ENCODE data around the gene AP3D1. TPM values are rescaled to one million over a fixed set of nuclear protein-coding genes. Genes with fewer than 3 reads are reported as not detected.
A peak's percentile ranks its signal among the peaks of the same experiment; 100 is the strongest.
"Not testable (repeated sequence)": the region's sequence is repeated elsewhere in the genome, so short reads cannot be mapped to it uniquely, and the experiment has no call there.

Gene AP3D1
- total and polyA plus RNA-seq, 4 donors, result 21.7 to 79.8 (median 59.6) TPM

- Histone ChIP-seq H3K36me3 (ENCODE audit: control insufficient read depth in 4 of 4, insufficient read depth in 3 of 4, low read depth in 1 of 4, low read length in 3 of 4) (peaks cover 12 to 40% (median 18%) of the 10 kb centered on the region in 4 donors), H3K4me1 (ENCODE audit: control insufficient read depth in 4 of 4, insufficient read depth in 4 of 4, low read length in 3 of 4) (peaks cover 0 to 19% (median 12%) of the 10 kb centered on the region in 4 donors), H3K27me3 (ENCODE audit: control insufficient read depth in 4 of 4, insufficient read depth in 4 of 4, low read length in 3 of 4) (no peaks in the 10 kb centered on the region), H3K9me3 (ENCODE audit: control insufficient read depth in 4 of 4, low read length in 3 of 4) (no peaks in the 10 kb centered on the region), H3K27ac (ENCODE audit: low read depth in 1 of 2, low read length in 2 of 2) (peak overlapping the region; percentile 79 to 93), H3K4me3 (ENCODE audit: low read depth in 1 of 3, low read length in 3 of 3) (no peak overlapping the region), H3K9ac (ENCODE audit: low read depth in 1 of 2, low read length in 2 of 2) (no peak overlapping the region)
- TF ChIP-seq RAD21 (IDR thresholded peaks at IDR 0.05) (no peak), RXRA (IDR thresholded peaks at IDR 0.05) (peak in 1 of 2 donors; percentile 66), MAX (IDR thresholded peaks at IDR 0.05) (no peak), SP1 (IDR thresholded peaks at IDR 0.05) (peak; percentile 14), GABPA (IDR thresholded peaks at IDR 0.05 in 1 of 2, conservative IDR thresholded peaks at IDR 0.05 in 1 of 2) (peak in 1 of 2 donors; percentile 55), HNF4G (IDR thresholded peaks at IDR 0.05) (no peak), HNF4A (conservative IDR thresholded peaks at IDR 0.05) (peak in 1 of 2 donors; percentile 59)
- no peak for DNase-seq (ENCODE audit: low spot score)
- WGBS, result 79% methylated on average over 50 of the region's 50 CpGs
Measured at GRCh38 chr19:2135474-2136402, 15.6 kb downstream of the AP3D1 start.

- Histone ChIP-seq H3K9ac (ENCODE audit: low read depth in 1 of 2, low read length in 2 of 2) (no peak overlapping the region), H3K27me3 (ENCODE audit: control insufficient read depth in 4 of 4, insufficient read depth in 4 of 4, low read length in 3 of 4) (no peaks in the 10 kb centered on the region), H3K9me3 (ENCODE audit: control insufficient read depth in 4 of 4, low read length in 3 of 4) (no peaks in the 10 kb centered on the region), H3K36me3 (ENCODE audit: control insufficient read depth in 4 of 4, insufficient read depth in 3 of 4, low read depth in 1 of 4, low read length in 3 of 4) (peaks cover 18 to 48% (median 27%) of the 10 kb centered on the region in 4 donors), H3K4me3 (ENCODE audit: low read depth in 1 of 3, low read length in 3 of 3) (no peak overlapping the region), H3K27ac (ENCODE audit: low read depth in 1 of 2, low read length in 2 of 2) (peak overlapping the region; percentile 63 to 74), H3K4me1 (ENCODE audit: control insufficient read depth in 4 of 4, insufficient read depth in 4 of 4, low read length in 3 of 4) (peaks cover 0 to 19% (median 12%) of the 10 kb centered on the region in 4 donors)
- no peak for DNase-seq (ENCODE audit: low spot score)
- 52% methylated on average over 19 of the region's 19 CpGs for WGBS
- TF ChIP-seq FOXA1 (IDR thresholded peaks at IDR 0.05) (no peak), ZBTB33 (IDR thresholded peaks at IDR 0.05) (no peak), HNF4A (conservative IDR thresholded peaks at IDR 0.05) (peak; percentile 79), YY1 (IDR thresholded peaks at IDR 0.05) (no peak), RXRA (IDR thresholded peaks at IDR 0.05) (peak; percentile 87 to 93), HNF4G (IDR thresholded peaks at IDR 0.05) (peak; percentile 14), SP1 (IDR thresholded peaks at IDR 0.05) (peak; percentile 67), RAD21 (IDR thresholded peaks at IDR 0.05) (peak in 1 of 2 donors; percentile 27), ATF3 (IDR thresholded peaks at IDR 0.05) (no peak)
Measured at GRCh38 chr19:2132731-2133490, 18.5 kb downstream of the AP3D1 start.

- Histone ChIP-seq H3K27me3 (ENCODE audit: control insufficient read depth in 4 of 4, insufficient read depth in 4 of 4, low read length in 3 of 4) (no peaks in the 10 kb centered on the region), H3K9me3 (ENCODE audit: control insufficient read depth in 4 of 4, low read length in 3 of 4) (no peaks in the 10 kb centered on the region), H3K27ac (ENCODE audit: low read depth in 1 of 2, low read length in 2 of 2) (no peak overlapping the region), H3K4me3 (ENCODE audit: low read depth in 1 of 3, low read length in 3 of 3) (no peak overlapping the region), H3K9ac (ENCODE audit: low read depth in 1 of 2, low read length in 2 of 2) (no peak overlapping the region), H3K4me1 (ENCODE audit: control insufficient read depth in 4 of 4, insufficient read depth in 4 of 4, low read length in 3 of 4) (peaks cover 0 to 19% (median 12%) of the 10 kb centered on the region in 4 donors), H3K36me3 (ENCODE audit: control insufficient read depth in 4 of 4, insufficient read depth in 3 of 4, low read depth in 1 of 4, low read length in 3 of 4) (peaks cover 18 to 45% (median 29%) of the 10 kb centered on the region in 4 donors)
- DNase-seq (ENCODE audit: low spot score), result no peak
- WGBS, result 96% methylated on average over 14 of the region's 14 CpGs
- TF ChIP-seq NR2F2 (IDR thresholded peaks at IDR 0.05) (no peak), HNF4G (IDR thresholded peaks at IDR 0.05) (no peak), YY1 (IDR thresholded peaks at IDR 0.05) (no peak)
Measured at GRCh38 chr19:2132191-2132590, 19.2 kb downstream of the AP3D1 start.

GRCh38 chr19:2131012-2131975 is 20.1 kb downstream of the AP3D1 start:
- not testable (repeated sequence) for H3K4me3 ChIP-seq (ENCODE audit: low read depth in 1 of 3, low read length in 3 of 3); H3K9me3 ChIP-seq (ENCODE audit: control insufficient read depth in 4 of 4, low read length in 3 of 4); H3K27ac ChIP-seq (ENCODE audit: low read depth in 1 of 2, low read length in 2 of 2); H3K27me3 ChIP-seq (ENCODE audit: control insufficient read depth in 4 of 4, insufficient read depth in 4 of 4, low read length in 3 of 4); H3K9ac ChIP-seq (ENCODE audit: low read depth in 1 of 2, low read length in 2 of 2); DNase-seq (ENCODE audit: low spot score)
- WGBS, result 93% methylated on average over 67 of the region's 67 CpGs
- H3K36me3 ChIP-seq (ENCODE audit: control insufficient read depth in 4 of 4, insufficient read depth in 3 of 4, low read depth in 1 of 4, low read length in 3 of 4), result peaks cover 14 to 44% (median 25%) of the 10 kb centered on the region in 4 donors
- peaks cover 0 to 19% (median 12%) of the 10 kb centered on the region in 4 donors for H3K4me1 ChIP-seq (ENCODE audit: control insufficient read depth in 4 of 4, insufficient read depth in 4 of 4, low read length in 3 of 4)
